Medulla oblongata (tissue), 1 donor: ENCODE measurements around the gene ZNF451.

Source experiments
- DNase-seq: peaks from one replicate; pipeline ENCODE4 v3.0.0-alpha.2; 2015; ENCODE audit errors: extremely low spot score

Gene ZNF451

GRCh38 chr6:57205550-57206328 is 115.8 kb downstream of the ZNF451 start:
- no peak for DNase-seq

DNA sequence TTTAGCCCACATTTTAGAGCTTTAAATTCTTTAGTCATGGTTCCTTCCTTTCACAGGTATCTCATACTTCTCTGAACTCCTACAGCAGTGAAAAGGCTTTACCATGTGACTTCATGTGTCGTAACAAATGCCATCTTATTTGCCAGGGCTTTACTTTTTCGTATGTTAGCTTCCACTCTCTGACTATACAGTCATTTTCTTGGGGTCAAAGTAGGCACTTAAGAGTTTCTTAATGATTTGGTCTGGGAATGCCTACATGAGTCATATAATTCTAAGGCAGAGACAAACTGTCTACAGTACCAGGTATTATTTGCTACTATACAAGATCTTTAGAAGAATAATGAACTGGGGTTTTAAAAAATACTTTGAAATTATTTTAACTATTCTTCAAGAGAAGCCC is 117.2 kb downstream of the ZNF451 start:
- DNase-seq = no peak

DNA sequence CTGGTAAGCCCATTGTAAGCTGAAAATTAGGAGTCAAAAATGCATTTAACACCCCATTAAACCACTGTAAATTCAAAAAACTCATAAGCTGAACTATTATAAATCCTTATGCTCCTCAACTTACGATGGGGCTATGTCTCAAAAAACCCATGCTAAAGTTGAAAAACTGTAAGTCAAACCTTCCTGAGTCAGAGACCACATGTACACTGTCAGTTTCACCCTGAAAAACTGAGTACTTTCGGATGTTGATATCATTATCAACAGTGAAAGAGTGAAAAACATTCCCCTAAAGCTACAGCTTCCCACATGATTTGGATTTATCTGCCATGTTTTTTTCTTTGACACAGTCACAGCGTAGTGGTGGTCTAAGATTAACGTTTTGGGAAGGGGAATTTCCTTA is 117.9 kb downstream of the ZNF451 start:
- no peak for DNase-seq

DNA sequence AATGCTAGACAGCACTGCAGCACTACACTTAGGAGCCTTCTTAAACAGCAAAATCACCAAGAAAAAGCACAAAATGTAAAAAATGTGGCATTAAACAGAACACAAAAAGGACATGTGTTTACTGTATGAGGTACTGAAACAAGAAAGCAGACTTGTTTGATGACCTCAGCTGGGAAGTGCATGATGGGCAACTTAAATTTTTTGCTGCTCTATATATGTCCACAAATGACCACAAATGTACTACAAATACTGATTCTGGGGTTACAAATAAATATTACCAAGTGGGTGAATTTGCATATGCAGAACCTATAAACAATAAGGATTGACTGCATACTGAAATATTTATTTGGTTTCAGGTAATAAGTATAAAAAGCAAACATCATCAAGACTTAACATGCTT is 119.0 kb downstream of the ZNF451 start:
- DNase-seq = no peak

GRCh38 chr6:57210060-57210459 is 120.1 kb downstream of the ZNF451 start:
- no peak for DNase-seq

GRCh38 chr6:57215260-57215659 is 125.3 kb downstream of the ZNF451 start:
- DNase-seq = no peak

- peak; percentile 64 for DNase-seq
Measured at GRCh38 chr6:57216235-57217101, 126.5 kb downstream of the ZNF451 start.

GRCh38 chr6:57217270-57217669 is 127.3 kb downstream of the ZNF451 start:
- DNase-seq = no peak
